ENCODE data around the gene FBXW11. TPM values are rescaled to one million over a fixed set of nuclear protein-coding genes. Genes with fewer than 3 reads are reported as not detected.

Gene FBXW11
- total and polyA plus RNA-seq, 2 of the 13 experiments (the other 11 are each of a cell fraction or from before 2014, with no cell fraction given): 31.7 to 53.6 TPM

DNA sequence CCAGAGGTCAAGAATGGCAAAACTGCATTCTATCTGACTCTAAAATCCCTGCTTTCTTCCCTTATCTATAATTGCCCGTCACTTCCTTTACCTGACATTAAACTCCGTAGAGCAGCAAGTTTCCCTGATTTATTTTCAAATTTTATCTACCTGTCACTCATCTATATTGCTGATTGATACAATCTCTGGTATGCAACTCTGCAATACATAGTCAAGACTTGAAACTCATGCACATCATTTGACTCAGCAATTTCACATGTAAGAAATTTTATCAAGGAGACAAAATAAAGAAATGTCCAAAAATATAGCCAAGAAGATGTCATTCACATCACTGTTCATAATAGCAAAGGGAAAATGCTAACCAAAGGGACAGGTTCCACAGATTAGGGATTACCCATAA lies 39.5 kb downstream of the FBXW11 start:
- 97% methylated on average over 2 of the region's 2 CpGs for WGBS (ENCODE audit: low lambda C conversion rate)
- H3K79me2 ChIP-seq (ENCODE audit: insufficient read depth, low read length): peaks cover 71% of the 10 kb centered on the region
- H3K36me3 ChIP-seq (replicated peaks in 1 of 2; ENCODE audit: control insufficient read depth in 1 of 2, insufficient read depth in 2 of 2, low read length in 2 of 2): no peaks in the 10 kb centered on the region; a peak in 2 of 5 replicates
- H3K9ac ChIP-seq (ENCODE audit: insufficient read depth, low read depth, low read length): no peak overlapping the region
- H3K9me3 ChIP-seq (ENCODE audit: low read length): no peaks in the 10 kb centered on the region
- H3K27ac ChIP-seq (ENCODE audit: extremely low read length, insufficient read depth, low read length): no peak overlapping the region
- H3K4me3 ChIP-seq (replicated peaks in 1 of 3; ENCODE audit: insufficient read depth in 1 of 3, low read depth in 2 of 3, low read length in 3 of 3): no peak overlapping the region
- no peak overlapping the region for H3K4me2 ChIP-seq (ENCODE audit: low read depth, low read length)
- TF ChIP-seq, protein P1, sequence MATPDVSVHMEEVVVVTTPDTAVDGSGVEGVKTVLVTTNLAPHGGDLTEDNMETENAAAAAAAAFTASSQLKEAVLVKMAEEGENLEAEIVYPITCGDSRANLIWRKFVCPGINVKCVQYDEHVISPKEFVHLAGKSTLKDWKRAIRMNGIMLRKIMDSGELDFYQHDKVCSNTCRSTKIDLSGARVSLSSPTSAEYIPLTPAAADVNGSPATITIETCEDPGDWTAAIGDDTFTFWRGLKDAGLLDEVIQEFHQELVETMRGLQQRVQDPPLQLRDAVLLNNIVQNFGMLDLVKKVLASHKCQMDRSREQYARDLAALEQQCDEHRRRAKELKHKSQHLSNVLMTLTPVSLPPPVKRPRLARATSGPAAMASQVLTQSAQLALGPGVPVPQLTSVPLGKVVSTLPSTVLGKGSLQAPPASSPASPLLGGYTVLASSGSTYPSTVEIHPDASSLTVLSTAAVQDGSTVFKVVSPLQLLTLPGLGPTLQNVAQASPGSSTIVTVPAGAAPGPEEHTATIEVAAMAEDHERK (CRISPR knock-in tag; IDR thresholded peaks at IDR 0.05; ENCODE audit: low read depth): no peak
- TF ChIP-seq MAFK (conservative IDR thresholded peaks at IDR 0.05 in 1 of 2, IDR thresholded peaks at IDR 0.05 in 1 of 2; ENCODE audit: low read length in 2 of 2): peak; percentile 24 to 55; a peak in 2 of 4 replicates
- TF ChIP-seq FOXC1 (CRISPR knock-in tag; IDR thresholded peaks at IDR 0.05; ENCODE audit: borderline replicate concordance): no peak
- no peak for TF ChIP-seq ZNF24 (IDR thresholded peaks at IDR 0.05)
- TF ChIP-seq KLF15 (CRISPR knock-in tag; IDR thresholded peaks at IDR 0.05; ENCODE audit: borderline replicate concordance): no peak
- TF ChIP-seq, protein P2, sequence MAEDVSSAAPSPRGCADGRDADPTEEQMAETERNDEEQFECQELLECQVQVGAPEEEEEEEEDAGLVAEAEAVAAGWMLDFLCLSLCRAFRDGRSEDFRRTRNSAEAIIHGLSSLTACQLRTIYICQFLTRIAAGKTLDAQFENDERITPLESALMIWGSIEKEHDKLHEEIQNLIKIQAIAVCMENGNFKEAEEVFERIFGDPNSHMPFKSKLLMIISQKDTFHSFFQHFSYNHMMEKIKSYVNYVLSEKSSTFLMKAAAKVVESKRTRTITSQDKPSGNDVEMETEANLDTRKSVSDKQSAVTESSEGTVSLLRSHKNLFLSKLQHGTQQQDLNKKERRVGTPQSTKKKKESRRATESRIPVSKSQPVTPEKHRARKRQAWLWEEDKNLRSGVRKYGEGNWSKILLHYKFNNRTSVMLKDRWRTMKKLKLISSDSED (CRISPR knock-in tag; IDR thresholded peaks at IDR 0.05): no peak
- TF ChIP-seq MAFF (IDR thresholded peaks at IDR 0.05; ENCODE audit: low read depth, low read length): peak; percentile 47; the same call in 1 of the 2 replicates
- no peak for ATAC-seq
- in situ Hi-C loops (cut with HindIII; ENCODE audit: extremely low pct_ligation_motif_present, low pct_unique_long_range_greater_than_20kb) (no loop called here), intact Hi-C loops (cut with micrococcal nuclease; ENCODE audit: unreplicated experiment) (no loop called here)
- no TSS peak for BruUV-seq (replicated peaks)
- no peak for DNase-seq (ENCODE audit: low spot score)
- POLR2A ChIA-PET: no interaction called here
- H2AFZ ChIP-seq (ENCODE audit: low read length): no peak overlapping the region
- no peaks in the 10 kb centered on the region for H3K4me1 ChIP-seq (ENCODE audit: insufficient read depth, low read length)
- CTCF ChIA-PET (ENCODE audit: low intra/inter-chr PET ratio, low total read pairs): no interaction called here
- H4K20me1 ChIP-seq (ENCODE audit: insufficient read depth, low read length): no peaks in the 10 kb centered on the region; the same call in 1 of the 2 replicates
- FAIRE-seq: no peak
- no peaks in the 10 kb centered on the region for H3K27me3 ChIP-seq (ENCODE audit: control insufficient read depth in 1 of 2, insufficient read depth in 2 of 2, low read length in 2 of 2)

All from HepG2 (cell line).